Stimulated activated effector memory CD8-positive, alpha-beta T cell treated with anti-CD3 and anti-CD28 coated beads, Interleukin-12 subunit alpha, Interleukin-12 subunit beta, amount 100 ng/mL, for 72 hours (primary cell): ENCODE results near the gene MALAT1.

ENCODE experiments used
- ATAC-seq: fragments of 150-1000 bp; cut with Tn5 transposase; 2 replicates; pipeline ENCODE4 v1.10.0; 2021
- DNase-seq, 2 donors: peaks; one replicate each; pipeline ENCODE4 v3.0.0; 2021 to 2022; ENCODE audit warnings: low spot score in 2 of 2
- H3K27ac Mint-ChIP-seq: one replicate; pipeline ENCODE4 v1.8.0; 2022; ENCODE audit warnings: mild to moderate bottlenecking, mixed read lengths
- H3K36me3 Mint-ChIP-seq: one replicate; pipeline ENCODE4 v1.8.0; 2022; ENCODE audit warnings: mild to moderate bottlenecking, mixed read lengths
- H3K4me1 Mint-ChIP-seq: one replicate; pipeline ENCODE4 v1.8.0; 2022; ENCODE audit warnings: mixed read lengths
- H3K4me3 Mint-ChIP-seq: one replicate; pipeline ENCODE4 v1.8.0; 2022; ENCODE audit warnings: mild to moderate bottlenecking, mixed read lengths
- H3K9me3 Mint-ChIP-seq: one replicate; pipeline ENCODE4 v1.8.0; 2022; ENCODE audit warnings: mixed read lengths

The MALAT1 gene

DNA sequence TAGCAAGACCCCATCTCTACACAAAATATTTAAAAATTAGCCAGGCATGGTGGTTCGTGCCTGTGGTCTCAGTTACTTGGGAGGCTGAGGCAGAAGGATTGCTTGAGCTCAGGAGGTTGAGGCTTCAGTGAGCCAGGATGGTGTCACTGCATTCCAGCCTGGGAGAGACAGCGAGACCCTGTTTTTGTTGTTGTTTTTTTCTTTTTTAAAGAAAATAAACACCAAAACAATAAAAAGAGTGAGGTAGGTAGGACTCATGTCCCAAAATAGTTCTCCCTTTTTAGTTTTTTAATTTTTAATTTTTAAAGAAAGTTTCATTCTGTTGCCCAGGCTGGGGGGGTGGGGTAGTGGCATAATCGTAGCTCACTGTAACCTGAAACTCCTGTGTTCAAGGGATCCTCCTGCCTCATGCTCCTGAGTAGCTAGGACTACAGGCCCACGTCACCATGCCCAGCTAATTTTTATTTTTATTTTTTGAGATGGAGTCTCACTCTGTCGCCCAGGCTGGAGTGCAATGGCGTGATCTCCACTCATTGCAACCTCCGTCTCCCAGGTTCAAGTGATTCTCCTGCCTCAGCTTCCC is 25.5 kb upstream of the MALAT1 start:
- Mint-ChIP-seq H3K27ac (no peak overlapping the region), H3K9me3 (no peaks in the 10 kb centered on the region), H3K4me3 (no peak overlapping the region), H3K36me3 (peaks cover 29% of the 10 kb centered on the region), H3K4me1 (peaks cover 39% of the 10 kb centered on the region)
- no peak for ATAC-seq
- DNase-seq = no peak

DNA sequence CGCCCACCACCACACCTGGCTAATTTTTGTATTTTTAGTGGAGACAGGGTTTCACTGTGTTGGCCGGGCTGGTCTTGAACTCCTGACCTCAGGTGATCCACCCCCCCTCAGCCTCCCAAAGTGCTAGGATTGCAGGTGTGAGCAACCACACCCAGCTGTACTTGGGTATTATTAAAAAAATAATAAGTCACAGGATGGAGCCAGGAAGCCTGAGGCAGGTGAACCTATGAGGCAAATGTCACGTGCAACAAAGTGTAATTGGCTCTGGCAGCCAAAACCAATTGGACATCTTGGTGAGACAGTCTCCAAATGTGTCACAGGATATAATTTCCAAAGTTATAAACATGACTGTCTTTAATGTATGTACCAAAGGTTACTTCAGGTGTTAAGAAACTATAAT is 24.0 kb upstream of the MALAT1 start:
- ATAC-seq = no peak
- Mint-ChIP-seq H3K4me1 (peaks cover 38% of the 10 kb centered on the region), H3K36me3 (peaks cover 29% of the 10 kb centered on the region), H3K4me3 (no peak overlapping the region), H3K9me3 (no peaks in the 10 kb centered on the region), H3K27ac (peak overlapping the region; percentile 98)
- no peak for DNase-seq

DNA sequence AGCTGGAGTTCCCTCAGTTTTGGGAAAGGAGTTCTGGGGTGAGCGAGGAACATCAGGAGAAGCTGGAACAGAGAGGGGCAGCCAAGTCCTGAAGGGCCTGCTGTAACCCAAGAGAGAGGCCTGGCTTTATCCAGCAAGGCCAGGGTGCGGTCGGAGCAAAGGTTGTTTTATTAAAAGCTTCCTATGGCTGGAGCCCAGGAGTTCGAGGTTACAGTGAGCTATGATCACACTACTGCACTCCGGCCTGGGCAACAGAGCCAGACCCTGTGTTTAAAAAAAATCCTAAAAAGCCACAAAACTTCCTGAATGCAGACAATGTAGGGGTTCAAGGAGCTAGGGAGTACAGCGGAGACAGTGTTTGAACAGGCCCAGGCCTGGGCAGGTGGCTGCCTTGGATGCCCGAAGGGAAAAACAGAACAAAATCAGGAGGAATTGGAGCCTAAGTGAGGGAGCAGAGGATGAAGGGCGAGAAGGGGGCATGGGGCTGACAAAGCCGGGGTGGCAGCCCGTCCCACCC is 22.2 kb upstream of the MALAT1 start:
- ATAC-seq (no peak), DNase-seq (no peak)
- Mint-ChIP-seq H3K27ac (peak overlapping the region; percentile 98), H3K9me3 (no peaks in the 10 kb centered on the region), H3K4me1 (peaks cover 31% of the 10 kb centered on the region), H3K4me3 (peak overlapping the region; percentile 95), H3K36me3 (peaks cover 22% of the 10 kb centered on the region)

DNA sequence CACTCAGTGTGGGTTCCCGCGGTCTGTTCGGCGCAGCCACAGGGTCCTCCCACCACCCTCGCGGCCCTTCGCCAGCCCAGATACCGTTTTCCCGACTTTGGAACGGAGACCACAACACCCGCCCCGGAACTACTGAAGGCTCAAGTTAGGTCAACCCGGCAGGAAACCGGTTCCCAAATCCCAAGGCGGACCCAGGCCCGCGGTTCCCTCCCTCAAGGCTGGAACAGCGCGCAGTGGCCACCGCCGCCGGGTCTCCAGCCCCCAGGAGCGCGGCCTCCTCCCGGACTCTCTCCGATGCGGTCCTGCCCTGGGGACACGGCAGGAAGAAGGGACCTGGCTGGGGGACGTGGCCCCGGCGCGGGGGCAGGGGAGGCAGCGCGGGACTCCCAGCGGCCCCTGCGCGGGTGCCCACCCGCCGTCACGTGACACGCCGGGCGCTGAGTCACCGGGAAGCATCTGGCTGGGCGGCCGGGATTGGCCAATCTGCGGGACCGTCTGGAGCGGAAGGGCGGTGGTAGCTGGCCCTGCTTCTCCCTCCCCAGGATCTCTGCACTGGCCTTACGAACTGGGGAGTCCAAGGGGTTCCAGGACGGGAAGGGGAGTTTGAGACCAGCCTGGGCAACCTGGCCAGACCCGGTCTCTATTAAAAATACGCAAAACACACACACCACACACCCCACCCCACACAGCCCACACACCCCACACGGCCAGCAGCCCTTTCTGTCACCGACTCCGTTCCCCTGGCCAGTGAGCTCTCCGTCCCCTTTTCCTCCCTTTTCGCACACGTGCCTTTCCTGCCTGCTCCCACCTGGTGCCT is 21.5 kb upstream of the MALAT1 start:
- peak overlapping the region; percentile 95 for H3K4me3 Mint-ChIP-seq
- H3K36me3 Mint-ChIP-seq = peaks cover 22% of the 10 kb centered on the region
- H3K4me1 Mint-ChIP-seq = peaks cover 25% of the 10 kb centered on the region
- peak; percentile 87 to 96 for DNase-seq
- no peaks in the 10 kb centered on the region for H3K9me3 Mint-ChIP-seq
- ATAC-seq = peak; percentile 93
- H3K27ac Mint-ChIP-seq = peak overlapping the region; percentile 98

DNA sequence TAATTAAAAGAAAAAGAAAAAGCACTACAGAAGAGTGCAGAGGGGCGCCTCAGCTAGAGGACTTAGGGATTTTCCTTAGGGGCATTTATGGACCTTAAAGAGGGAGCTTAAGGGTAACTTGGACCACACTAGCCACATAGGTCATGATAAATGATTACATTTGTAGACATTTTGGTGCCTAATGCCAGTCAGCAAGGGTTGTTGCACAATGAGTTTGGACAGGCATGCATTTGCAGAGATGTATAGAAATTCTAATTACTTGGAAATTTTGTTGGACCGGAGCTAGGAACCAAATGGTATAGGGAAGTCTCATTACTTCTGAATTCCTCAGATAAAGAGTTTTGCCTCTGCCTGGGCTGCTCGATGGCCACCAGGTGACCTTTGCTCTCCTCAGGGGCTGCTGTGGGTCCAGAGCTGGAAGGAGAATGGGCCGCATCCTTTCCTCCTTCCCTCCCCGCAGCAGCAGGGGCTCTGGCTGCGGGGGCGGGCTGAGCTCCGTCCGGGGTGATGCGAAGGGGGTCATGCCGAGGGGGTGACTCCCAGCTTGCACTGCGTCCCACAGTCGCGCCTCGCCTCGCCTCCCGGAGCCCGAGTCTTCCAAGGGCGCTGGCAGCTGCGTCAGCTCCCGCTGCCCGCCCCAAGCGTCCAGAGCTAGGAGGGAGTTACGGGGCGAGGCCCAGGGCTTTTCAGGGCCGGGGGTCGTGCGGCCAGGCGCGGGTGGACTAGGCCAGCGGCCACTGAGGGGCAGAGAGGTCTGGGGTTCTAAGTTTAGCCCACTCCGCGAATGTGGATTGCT is 20.3 kb upstream of the MALAT1 start:
- Mint-ChIP-seq H3K4me3 (peak overlapping the region; percentile 95), H3K27ac (peak overlapping the region; percentile 98), H3K4me1 (peaks cover 25% of the 10 kb centered on the region), H3K36me3 (peaks cover 22% of the 10 kb centered on the region), H3K9me3 (no peaks in the 10 kb centered on the region)
- no peak for ATAC-seq
- no peak for DNase-seq

DNA sequence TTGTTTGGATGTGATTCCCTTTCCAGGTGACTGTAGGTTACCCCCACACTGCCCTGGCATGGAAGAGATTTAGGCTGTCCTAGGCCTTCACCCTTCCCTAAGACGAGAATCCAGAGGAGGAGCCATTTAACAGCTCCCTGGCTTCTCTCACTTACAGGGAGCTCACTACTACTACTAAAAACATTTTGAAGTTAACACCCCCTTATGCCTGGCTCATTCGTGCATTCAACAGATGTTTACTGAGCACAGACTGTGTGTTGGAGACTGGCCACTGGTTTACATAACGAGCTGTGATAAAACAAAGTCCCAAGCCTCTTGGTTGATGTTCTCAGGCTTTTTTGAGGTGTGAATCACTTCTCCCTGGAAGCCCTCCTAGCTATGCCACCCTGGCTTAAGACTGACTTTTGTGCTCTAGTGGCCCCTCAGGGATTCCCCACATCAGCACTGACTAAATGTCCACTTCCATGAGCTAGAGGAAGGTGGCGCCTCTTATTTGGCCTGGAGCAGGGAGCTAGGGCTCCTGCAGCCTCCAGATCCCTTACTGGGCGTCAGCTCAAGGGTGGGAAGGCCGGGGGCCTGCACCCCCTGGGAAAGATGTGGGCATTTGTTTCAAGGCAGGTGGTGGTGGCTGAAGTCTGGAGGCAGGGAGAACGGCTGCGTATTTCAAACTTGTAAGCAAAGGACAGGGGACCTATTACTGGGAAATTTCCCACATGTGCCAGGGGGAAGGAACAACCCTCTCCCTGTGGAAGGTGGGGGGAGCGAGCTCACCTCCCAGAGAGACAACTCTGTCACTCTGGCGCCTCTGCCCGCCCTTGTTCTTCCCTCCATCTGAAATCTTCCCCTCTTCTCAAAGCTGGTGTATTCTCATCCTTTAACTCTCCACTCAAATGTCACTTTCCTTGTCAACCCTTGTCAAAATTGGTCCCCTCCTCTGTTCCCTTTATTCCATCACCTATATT is 19.4 kb upstream of the MALAT1 start:
- ATAC-seq = no peak
- peak overlapping the region; percentile 65 for H3K27ac Mint-ChIP-seq
- H3K36me3 Mint-ChIP-seq = peaks cover 22% of the 10 kb centered on the region
- no peaks in the 10 kb centered on the region for H3K9me3 Mint-ChIP-seq
- no peak overlapping the region for H3K4me3 Mint-ChIP-seq
- no peak for DNase-seq
- peaks cover 25% of the 10 kb centered on the region for H3K4me1 Mint-ChIP-seq

DNA sequence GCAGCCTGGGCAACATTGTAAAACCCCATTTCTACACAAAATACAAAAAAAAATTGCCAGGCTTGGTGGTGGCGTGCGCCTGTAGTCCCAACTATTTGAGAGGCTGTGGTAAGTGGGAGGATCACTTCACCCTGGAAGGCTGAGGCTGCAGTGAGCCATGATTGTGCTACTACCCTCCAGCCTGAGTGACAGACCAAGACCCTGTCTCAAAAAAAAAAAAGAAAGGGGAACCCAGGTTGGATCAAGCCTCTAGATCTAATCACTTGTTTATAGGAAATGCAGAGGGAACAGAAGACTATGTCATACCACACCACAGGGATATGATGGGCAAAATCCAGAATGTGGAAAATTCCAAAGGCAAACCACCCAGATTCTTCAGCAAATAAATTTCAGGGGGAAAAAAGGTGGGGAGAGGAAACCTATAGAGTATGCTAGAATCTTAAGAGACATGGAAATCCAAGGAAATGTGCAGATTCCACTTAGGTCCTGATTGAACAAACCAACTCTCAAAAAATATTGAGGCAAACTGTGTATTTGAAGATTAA is 16.5 kb upstream of the MALAT1 start:
- Mint-ChIP-seq H3K27ac (no peak overlapping the region), H3K36me3 (peaks cover 7% of the 10 kb centered on the region)

DNA sequence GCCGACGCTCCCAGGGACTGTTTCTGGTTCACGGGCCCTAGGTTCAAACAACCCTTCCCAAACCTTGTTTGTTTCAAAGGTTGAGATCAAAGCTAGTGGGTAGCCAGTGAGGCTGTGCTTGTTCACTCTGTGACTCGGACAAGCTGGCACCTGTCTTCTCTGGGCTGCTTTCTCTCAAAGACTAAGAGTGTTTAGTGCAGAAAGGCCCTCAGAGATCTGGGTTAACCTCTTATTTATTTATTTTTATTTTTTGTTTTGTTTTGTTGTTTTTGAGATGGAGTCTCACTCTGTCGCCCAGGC is 13.0 kb upstream of the MALAT1 start:
- Mint-ChIP-seq H3K4me1 (peaks cover 26% of the 10 kb centered on the region), H3K36me3 (no peaks in the 10 kb centered on the region), H3K27ac (no peak overlapping the region), H3K4me3 (no peak overlapping the region), H3K9me3 (no peaks in the 10 kb centered on the region)
- ATAC-seq = no peak
- DNase-seq = no peak

More for the DNA sequence above, 16.5 kb upstream of the MALAT1 start:
- peaks cover 15% of the 10 kb centered on the region for H3K4me1 Mint-ChIP-seq
- H3K9me3 Mint-ChIP-seq = no peaks in the 10 kb centered on the region
- DNase-seq = no peak
- H3K4me3 Mint-ChIP-seq = no peak overlapping the region
- no peak for ATAC-seq

DNA sequence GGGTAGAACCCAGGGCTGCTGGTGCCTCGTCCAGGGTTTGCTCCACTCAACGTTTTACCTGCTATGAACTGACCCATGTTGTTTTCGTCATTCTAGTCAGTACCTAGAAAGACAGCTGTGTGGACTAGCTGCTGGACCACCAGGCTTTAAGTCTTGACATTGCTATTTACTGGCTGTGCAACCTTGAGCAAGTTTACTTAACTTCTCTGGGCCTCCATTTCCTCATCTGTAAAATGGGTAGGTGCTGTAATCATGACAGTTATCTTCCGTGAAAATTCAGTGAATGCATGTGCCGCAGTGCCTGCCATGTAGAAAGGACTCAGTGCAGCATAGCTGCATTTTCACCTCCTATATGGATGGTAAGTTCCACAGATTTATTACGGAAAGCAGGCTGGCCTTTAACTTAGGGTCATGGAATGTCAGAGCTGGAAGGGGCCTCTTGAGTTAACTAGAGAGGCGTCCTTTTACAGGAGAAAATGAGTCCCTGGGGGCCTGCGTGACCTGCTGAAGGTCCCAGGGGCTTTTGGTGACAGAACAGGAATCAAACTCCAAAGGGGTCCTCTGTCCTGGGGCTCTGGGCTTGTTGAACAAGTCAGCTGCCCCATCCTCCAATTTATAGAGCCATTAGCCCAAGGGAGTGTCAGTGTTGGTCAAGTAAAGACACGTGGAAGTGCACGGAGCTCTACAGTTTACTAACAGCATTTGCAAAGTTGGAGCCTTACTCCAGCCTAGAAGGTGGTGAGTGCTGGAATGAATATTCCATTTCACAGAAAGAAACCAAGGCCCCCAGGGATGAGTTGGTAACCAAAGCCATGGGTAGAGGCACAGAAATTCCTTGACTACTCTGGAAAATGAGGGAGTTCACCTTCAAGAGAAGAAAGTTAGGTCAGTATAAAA is 12.0 kb upstream of the MALAT1 start:
- Mint-ChIP-seq H3K4me1 (peaks cover 27% of the 10 kb centered on the region), H3K4me3 (no peak overlapping the region), H3K9me3 (no peaks in the 10 kb centered on the region), H3K36me3 (no peaks in the 10 kb centered on the region), H3K27ac (peak overlapping the region; percentile 50)
- ATAC-seq = no peak
- no peak for DNase-seq

DNA sequence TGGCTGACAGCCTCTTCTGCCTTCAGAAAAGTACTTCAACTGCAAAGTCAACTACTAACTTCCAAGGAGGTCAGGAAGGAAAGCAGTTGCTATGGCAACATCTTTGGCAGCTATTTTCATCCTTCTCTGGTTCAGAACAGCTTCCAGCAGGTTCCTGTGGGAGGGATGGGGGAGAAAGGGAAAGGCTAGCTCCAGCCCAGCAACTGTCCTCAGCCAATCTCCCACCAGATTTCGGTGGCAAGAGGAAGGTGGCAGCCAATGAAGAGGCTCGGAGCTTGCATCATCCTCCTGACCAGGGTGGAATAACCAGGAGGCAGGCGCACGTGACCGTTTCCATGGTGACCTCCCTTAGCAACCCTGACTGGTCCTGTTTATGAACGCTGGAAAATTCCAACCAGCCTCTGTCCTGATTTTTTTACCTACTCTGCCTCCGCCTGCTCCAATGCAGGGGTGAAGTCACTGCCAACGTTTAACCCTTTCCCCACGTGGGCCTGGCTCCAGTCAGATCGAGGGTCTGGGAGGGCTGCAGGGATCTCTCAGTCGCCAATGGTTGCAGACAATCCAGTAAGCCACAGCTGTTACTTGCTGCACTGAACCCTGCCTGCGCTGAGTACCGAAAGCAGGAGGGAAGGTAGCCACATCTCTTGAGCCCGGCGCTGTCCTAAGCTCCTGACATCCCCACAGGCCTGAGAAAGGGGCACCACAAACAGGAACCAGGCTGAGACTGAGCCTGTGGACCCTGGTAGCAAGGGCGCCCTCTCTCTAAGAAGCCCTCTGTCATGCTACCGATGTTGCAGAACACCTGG is 11.2 kb upstream of the MALAT1 start:
- peaks cover 35% of the 10 kb centered on the region for H3K4me1 Mint-ChIP-seq
- H3K9me3 Mint-ChIP-seq = no peaks in the 10 kb centered on the region
- H3K36me3 Mint-ChIP-seq = no peaks in the 10 kb centered on the region
- no peak overlapping the region for H3K27ac Mint-ChIP-seq
- no peak for DNase-seq
- ATAC-seq = peak; percentile 37
- no peak overlapping the region for H3K4me3 Mint-ChIP-seq

DNA sequence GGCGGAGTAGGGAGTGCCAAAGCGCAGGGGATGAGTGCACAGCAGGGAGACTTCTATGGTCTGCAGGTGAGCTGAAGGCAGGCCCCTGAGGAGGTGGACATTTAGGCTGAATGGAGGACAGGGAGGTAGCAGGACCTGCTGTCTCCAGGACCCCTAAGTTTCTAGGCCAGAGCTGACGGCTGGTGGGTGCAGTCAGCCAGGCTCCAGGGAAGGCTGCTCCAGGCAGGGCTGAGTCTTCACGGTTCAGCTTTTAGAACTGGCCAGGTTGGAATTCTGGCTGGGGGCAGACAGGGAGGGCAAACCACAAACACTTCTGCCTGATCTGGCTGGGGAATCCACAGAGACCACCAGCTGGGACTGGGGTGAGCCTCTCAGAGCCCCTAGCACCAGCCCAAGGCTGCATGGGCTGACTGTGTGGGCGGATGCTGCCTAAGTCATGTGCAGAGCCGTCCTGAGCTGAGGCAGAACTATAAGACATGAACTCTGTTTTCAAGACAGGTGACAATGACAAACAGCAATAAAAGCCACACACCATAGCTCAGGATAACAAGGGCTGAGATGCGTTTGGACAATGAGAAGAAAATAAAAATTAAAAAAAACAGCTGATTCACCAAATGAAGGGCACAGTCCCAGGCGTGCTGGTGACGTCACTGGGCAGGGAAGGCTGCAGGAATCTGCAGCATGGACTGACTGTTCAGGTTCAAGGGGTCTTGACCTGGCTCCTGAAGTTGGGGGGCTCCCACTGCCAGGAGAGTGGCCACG is 10.4 kb upstream of the MALAT1 start:
- ATAC-seq (no peak), DNase-seq (no peak)
- peaks cover 43% of the 10 kb centered on the region for H3K4me1 Mint-ChIP-seq
- H3K4me3 Mint-ChIP-seq = no peak overlapping the region
- no peaks in the 10 kb centered on the region for H3K9me3 Mint-ChIP-seq
- H3K27ac Mint-ChIP-seq = no peak overlapping the region
- H3K36me3 Mint-ChIP-seq = peaks cover 6% of the 10 kb centered on the region

DNA sequence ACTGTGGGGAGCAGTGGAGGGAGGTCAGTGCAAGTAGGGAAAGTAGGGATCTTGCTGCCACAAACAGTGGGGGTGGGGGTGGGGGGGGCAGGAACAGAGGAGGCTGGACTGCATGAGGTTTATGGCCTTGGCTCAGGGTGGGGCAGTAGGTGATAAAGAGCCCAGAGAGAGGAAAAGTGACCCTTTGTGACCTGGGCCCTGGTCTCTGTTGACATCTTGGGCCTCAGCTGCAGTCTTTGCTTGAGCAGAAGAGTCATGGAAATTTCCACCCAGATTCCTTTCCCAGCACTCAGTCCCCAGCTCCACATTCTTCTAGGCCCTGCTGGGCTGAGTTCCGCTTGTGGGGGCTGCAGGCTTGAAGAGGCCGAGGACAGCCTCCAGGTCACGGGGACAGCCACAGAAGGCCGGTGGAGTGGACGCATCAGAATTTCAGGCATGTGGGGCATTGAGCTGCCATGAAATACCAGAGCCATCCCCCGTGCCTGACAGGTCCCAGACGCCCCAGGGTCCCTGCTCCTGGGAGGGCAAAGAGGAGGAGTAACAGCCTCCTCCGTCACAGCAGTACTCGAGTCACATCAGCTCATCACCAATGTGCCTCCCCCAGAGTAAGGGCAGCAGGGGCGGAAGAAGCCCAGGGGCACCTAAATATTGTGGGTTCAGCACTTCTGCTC is 9.7 kb upstream of the MALAT1 start:
- no peak overlapping the region for H3K27ac Mint-ChIP-seq

More for the DNA sequence above, 9.7 kb upstream of the MALAT1 start:
- DNase-seq = no peak
- no peak overlapping the region for H3K4me3 Mint-ChIP-seq
- peaks cover 48% of the 10 kb centered on the region for H3K4me1 Mint-ChIP-seq
- no peaks in the 10 kb centered on the region for H3K9me3 Mint-ChIP-seq
- ATAC-seq = no peak
- H3K36me3 Mint-ChIP-seq = peaks cover 6% of the 10 kb centered on the region
